Measurements from ENCODE around the gene EML1.

Gene EML1

GRCh38 chr14:99966912-99967311 lies 173.7 kb downstream of the EML1 start:
- no peak for TF ChIP-seq ZFX (IDR thresholded peaks at IDR 0.05)
- peak overlapping the region; percentile 68 for H3K27ac ChIP-seq

GRCh38 chr14:99968191-99968920 lies 175.1 kb downstream of the EML1 start:
- no peak for TF ChIP-seq ZFX (IDR thresholded peaks at IDR 0.05)
- TF ChIP-seq, protein P1, sequence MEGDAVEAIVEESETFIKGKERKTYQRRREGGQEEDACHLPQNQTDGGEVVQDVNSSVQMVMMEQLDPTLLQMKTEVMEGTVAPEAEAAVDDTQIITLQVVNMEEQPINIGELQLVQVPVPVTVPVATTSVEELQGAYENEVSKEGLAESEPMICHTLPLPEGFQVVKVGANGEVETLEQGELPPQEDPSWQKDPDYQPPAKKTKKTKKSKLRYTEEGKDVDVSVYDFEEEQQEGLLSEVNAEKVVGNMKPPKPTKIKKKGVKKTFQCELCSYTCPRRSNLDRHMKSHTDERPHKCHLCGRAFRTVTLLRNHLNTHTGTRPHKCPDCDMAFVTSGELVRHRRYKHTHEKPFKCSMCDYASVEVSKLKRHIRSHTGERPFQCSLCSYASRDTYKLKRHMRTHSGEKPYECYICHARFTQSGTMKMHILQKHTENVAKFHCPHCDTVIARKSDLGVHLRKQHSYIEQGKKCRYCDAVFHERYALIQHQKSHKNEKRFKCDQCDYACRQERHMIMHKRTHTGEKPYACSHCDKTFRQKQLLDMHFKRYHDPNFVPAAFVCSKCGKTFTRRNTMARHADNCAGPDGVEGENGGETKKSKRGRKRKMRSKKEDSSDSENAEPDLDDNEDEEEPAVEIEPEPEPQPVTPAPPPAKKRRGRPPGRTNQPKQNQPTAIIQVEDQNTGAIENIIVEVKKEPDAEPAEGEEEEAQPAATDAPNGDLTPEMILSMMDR (conservative IDR thresholded peaks at IDR 0.05) = no peak

DNA sequence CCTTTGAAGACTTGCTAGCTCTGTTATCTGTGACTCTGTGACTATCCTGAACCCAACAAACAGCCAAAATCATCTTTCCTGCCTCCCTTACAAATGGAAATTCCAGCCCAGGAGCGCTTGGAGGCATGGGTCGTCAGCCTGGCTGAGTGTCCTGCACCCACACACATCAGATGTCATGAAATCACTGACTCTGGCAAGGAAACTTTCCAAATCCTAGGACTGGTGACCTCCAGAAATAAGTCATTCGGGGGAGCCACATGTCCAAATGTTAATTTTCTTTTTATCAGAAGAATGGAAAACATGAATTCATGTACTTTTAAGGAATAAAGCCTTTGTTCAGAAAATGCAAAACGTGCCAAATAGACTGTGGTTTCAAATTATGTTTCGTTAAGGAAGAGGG lies 175.7 kb downstream of the EML1 start:
- H3K27ac ChIP-seq = no peak overlapping the region
- no peak for TF ChIP-seq ZFX (IDR thresholded peaks at IDR 0.05)
- TF ChIP-seq, protein P1 (conservative IDR thresholded peaks at IDR 0.05) = no peak

More at GRCh38 chr14:99968191-99968920, 175.1 kb downstream of the EML1 start:
- peak overlapping the region; percentile 68 for H3K27ac ChIP-seq

GRCh38 chr14:99969673-99970322 lies 176.6 kb downstream of the EML1 start:
- no peak for TF ChIP-seq ZFX (IDR thresholded peaks at IDR 0.05)
- TF ChIP-seq, protein P1 (conservative IDR thresholded peaks at IDR 0.05) = no peak
- H3K27ac ChIP-seq = peak overlapping the region; percentile 75; the same call in 1 of the 2 replicates

- peak; percentile 56; the same call in 1 of the 2 replicates for TF ChIP-seq ZFX (IDR thresholded peaks at IDR 0.05)
- TF ChIP-seq, protein P1 (conservative IDR thresholded peaks at IDR 0.05) = no peak
- peak overlapping the region; percentile 75 for H3K27ac ChIP-seq
Observed at GRCh38 chr14:99971087-99971940, 178.1 kb downstream of the EML1 start.

GRCh38 chr14:99971941-99972747 lies 178.9 kb downstream of the EML1 start:
- no peak for TF ChIP-seq ZFX (IDR thresholded peaks at IDR 0.05)
- TF ChIP-seq, protein P1 (conservative IDR thresholded peaks at IDR 0.05) = no peak
- H3K27ac ChIP-seq = peak overlapping the region; percentile 75

All from C4-2B (cell line).